OCI-LY3 (cell line): ENCODE measurements around the gene NYNRIN.

ENCODE experiments used
- EZH2phosphoT487 ChIP-seq: fragments of 200-600 bp; shearing (Covaris generic); IDR thresholded peaks from 2 replicates; pipeline ENCODE4 v1.6.1; 2018; ENCODE audit warnings: antibody characterized with exemption, mixed run types, low read depth
- TF ChIP-seq, protein P1 (sequence below): fragments of 200-600, 300-600 bp; sonication (generic); IDR thresholded peaks from 2 replicates; pipeline ENCODE4 v1.5.1; 2014; ENCODE audit warnings: antibody characterized with exemption, low read length, low read depth

DNA sequence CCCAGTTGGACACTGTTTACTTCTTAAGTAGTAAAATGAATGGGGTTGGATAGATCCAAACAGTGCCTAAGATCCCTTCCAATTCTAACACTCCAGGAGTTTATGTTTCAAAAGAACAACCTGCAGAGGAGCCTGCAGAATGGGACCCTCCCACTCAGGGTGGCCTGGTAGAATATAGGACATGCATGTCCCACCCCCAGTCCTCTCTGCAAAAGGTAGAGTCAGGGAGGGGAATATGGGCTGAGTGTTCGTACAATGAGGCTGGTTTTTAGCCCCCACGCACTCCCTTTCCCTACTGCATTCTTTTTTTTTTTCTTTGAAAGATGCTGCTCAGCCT, 11.8 kb upstream of the NYNRIN start:
- TF ChIP-seq, protein P1, sequence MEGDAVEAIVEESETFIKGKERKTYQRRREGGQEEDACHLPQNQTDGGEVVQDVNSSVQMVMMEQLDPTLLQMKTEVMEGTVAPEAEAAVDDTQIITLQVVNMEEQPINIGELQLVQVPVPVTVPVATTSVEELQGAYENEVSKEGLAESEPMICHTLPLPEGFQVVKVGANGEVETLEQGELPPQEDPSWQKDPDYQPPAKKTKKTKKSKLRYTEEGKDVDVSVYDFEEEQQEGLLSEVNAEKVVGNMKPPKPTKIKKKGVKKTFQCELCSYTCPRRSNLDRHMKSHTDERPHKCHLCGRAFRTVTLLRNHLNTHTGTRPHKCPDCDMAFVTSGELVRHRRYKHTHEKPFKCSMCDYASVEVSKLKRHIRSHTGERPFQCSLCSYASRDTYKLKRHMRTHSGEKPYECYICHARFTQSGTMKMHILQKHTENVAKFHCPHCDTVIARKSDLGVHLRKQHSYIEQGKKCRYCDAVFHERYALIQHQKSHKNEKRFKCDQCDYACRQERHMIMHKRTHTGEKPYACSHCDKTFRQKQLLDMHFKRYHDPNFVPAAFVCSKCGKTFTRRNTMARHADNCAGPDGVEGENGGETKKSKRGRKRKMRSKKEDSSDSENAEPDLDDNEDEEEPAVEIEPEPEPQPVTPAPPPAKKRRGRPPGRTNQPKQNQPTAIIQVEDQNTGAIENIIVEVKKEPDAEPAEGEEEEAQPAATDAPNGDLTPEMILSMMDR, result no peak
- no peak for TF ChIP-seq EZH2phosphoT487
